ENCODE results near the gene B3GAT3. TPM values are rescaled to one million over a fixed set of nuclear protein-coding genes. Genes with fewer than 3 reads are reported as not detected.
A peak's percentile ranks its signal among the peaks of the same experiment; 100 is the strongest.

Gene B3GAT3
- total and polyA plus RNA-seq, 3 donors from 2014 or later: 36.6 to 69.2 (median 66.4) TPM

DNA sequence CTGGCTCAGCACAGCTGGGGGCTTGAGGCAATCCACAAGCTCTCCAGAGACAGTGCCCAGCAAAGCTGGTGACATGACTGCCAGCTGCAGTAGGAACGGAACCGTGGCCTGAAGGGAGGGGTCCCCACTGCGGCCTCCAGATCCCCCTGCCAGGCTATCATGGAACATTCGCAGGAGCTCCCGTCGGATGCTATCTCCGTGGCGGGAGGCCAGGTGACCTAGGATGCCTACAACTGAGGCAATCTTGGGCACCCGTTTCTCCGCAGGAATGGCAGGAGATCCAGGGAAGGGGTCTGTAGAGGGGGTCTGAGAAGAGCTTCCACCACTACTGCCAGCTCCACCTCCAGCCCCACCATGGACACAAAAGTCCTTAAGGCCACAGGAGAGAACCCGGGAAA is 27.2 kb upstream of the B3GAT3 start:
- Histone ChIP-seq H3K36me3 (ENCODE audit: low read depth, missing control alignments) (no peaks in the 10 kb centered on the region), H3K27me3 (no peaks in the 10 kb centered on the region), H3K27ac (no peak overlapping the region), H3K9me3 (no peaks in the 10 kb centered on the region), H3K4me3 (no peak overlapping the region), H3K4me1 (peaks cover 25% of the 10 kb centered on the region)
- no peak for DNase-seq
- 85% methylated on average over 11 of the region's 11 CpGs; no CpG with 5 or more reads in 1 of the 2 donors for WGBS, 2 donors
- intact Hi-C loops (cut with DNase I; ENCODE audit: low total_unique reads): no loop called here
- no peak for TF ChIP-seq POLR2A (IDR thresholded peaks at IDR 0.05)
- TF ChIP-seq, protein P1, sequence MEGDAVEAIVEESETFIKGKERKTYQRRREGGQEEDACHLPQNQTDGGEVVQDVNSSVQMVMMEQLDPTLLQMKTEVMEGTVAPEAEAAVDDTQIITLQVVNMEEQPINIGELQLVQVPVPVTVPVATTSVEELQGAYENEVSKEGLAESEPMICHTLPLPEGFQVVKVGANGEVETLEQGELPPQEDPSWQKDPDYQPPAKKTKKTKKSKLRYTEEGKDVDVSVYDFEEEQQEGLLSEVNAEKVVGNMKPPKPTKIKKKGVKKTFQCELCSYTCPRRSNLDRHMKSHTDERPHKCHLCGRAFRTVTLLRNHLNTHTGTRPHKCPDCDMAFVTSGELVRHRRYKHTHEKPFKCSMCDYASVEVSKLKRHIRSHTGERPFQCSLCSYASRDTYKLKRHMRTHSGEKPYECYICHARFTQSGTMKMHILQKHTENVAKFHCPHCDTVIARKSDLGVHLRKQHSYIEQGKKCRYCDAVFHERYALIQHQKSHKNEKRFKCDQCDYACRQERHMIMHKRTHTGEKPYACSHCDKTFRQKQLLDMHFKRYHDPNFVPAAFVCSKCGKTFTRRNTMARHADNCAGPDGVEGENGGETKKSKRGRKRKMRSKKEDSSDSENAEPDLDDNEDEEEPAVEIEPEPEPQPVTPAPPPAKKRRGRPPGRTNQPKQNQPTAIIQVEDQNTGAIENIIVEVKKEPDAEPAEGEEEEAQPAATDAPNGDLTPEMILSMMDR (IDR thresholded peaks at IDR 0.05): no peak

DNA sequence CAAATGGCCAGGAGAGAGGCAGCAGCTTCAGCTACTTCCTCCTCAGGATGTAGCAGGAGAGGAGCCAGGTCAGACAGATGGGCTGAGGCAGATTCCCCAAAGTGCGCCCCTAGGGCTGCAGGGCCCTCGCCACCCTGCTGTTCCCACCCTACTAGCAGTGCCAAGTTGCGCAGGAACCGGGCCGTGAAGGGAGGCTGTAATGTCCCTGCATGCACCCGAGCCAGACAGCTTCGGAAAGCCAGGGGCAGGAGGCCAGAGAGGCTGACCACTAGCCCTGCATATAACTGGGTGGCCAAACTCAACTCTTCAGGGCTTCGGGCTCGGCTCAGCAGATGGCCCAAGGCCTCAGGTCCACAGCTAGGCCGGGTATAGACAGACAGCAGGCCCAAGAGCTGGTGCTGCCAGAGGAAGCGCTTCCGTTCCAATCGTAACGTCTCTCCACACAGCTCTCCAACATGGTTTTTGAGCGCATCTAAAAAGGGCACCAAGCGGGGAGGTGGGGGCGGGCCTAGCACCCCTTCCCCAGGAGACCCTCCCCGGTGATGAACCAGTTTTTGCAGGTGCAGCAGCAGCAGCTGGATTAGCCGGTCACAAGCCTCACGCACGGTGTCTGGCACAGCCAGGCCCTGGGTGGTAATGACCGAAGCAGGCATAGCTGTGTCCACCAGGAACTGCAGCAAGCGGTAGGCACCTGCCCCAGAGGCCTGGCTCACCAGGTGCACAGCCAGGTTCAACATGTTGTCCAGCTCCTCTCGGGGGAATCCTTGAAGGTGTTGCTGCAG is 26.6 kb upstream of the B3GAT3 start:
- peaks cover 25% of the 10 kb centered on the region for H3K4me1 ChIP-seq
- H3K27me3 ChIP-seq: no peaks in the 10 kb centered on the region
- 87 to 90% methylated on average over 14 to 24 of the region's 24 CpGs for WGBS, 2 donors
- no peak overlapping the region for H3K27ac ChIP-seq
- H3K36me3 ChIP-seq (ENCODE audit: low read depth, missing control alignments): no peaks in the 10 kb centered on the region
- no peaks in the 10 kb centered on the region for H3K9me3 ChIP-seq
- H3K4me3 ChIP-seq: no peak overlapping the region
- TF ChIP-seq, protein P1 (IDR thresholded peaks at IDR 0.05): no peak
- TF ChIP-seq POLR2A (IDR thresholded peaks at IDR 0.05): no peak
- intact Hi-C loops (cut with DNase I; ENCODE audit: low total_unique reads): no loop called here
- DNase-seq: no peak

DNA sequence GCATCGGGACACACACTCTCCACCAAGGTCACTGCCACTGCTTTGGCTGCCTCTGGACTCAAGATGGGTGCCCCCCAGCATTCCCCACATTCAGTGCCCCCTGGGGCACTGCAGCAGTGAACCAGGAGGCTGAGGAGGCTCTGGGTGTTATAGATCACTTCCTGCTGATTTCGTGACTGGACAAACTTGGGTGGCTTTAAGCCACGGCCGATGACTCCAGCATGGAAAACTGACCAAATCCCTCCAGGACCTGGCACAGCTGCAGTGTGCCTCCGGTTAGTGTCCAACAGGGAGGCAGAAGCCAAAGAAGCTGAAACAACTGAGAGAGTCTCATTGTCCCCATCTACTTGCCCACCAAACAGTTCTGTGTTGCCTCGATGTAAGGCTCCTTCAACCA is 25.8 kb upstream of the B3GAT3 start:
- Histone ChIP-seq H3K4me3 (no peak overlapping the region), H3K27me3 (no peaks in the 10 kb centered on the region), H3K36me3 (ENCODE audit: low read depth, missing control alignments) (no peaks in the 10 kb centered on the region), H3K4me1 (peaks cover 25% of the 10 kb centered on the region), H3K27ac (no peak overlapping the region), H3K9me3 (no peaks in the 10 kb centered on the region)
- intact Hi-C loops (cut with DNase I; ENCODE audit: low total_unique reads): no loop called here
- TF ChIP-seq POLR2A (IDR thresholded peaks at IDR 0.05): no peak
- TF ChIP-seq, protein P1 (IDR thresholded peaks at IDR 0.05): no peak
- WGBS, 2 donors: 74 to 80% methylated on average over 1 to 6 of the region's 6 CpGs
- no peak for DNase-seq

DNA sequence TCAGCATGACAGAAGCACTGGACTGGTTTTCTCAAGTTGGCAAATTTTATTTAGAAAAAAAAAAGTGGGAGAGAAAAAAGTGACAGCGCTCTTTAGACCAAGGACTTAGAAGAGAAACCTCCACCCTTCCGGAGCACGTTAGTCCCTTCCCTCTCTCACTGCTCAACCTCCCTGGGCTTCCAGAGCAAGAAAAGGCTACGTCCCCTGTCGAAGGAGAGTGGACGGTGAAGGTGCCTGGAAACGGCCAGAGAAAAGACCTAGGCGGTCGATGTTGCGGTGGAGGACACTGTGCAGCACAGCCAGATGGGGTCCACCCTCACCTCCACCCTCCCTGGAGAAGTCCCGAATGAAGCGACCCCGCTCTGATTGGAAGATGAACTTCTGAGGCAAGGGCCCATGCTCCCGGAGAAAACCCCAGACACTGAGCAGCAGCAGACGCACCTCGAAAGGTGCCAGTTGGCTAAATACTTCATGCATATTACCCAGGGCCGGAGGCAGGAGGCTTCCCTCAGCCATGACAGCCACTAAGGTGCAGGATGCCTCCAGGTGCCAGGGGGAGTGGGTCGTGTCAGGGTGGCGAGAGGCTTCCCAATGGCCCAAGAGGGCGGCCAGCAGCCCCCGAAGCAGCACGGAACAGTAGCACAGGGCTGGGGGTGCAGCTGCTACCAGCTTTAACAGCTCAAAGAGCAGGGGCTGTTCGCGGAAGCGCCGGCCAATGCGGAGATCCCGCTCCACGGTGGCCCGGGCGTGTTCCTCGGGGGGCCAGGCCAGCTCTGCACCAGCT is 25.2 kb upstream of the B3GAT3 start:
- no peak for DNase-seq
- H3K4me3 ChIP-seq: peak overlapping the region; percentile 97 to 100
- no peaks in the 10 kb centered on the region for H3K9me3 ChIP-seq
- peaks cover 20% of the 10 kb centered on the region for H3K4me1 ChIP-seq
- intact Hi-C loops (cut with DNase I; ENCODE audit: low total_unique reads): no loop called here
- H3K27ac ChIP-seq: peak overlapping the region in 1 of 2 donors; percentile 95
- no peaks in the 10 kb centered on the region for H3K27me3 ChIP-seq
- 36 to 57% methylated on average over 11 to 32 of the region's 32 CpGs for WGBS, 2 donors
- no peaks in the 10 kb centered on the region for H3K36me3 ChIP-seq (ENCODE audit: low read depth, missing control alignments)
- no peak for TF ChIP-seq POLR2A (IDR thresholded peaks at IDR 0.05)
- TF ChIP-seq, protein P1 (IDR thresholded peaks at IDR 0.05): no peak
